ENCODE measurements around the gene TMC4.

GRCh38 chr19:54115109-54116063, 57.6 kb downstream of the TMC4 start, which contains the start of the genes PRPF31 and TFPT:
- TF ChIP-seq CTCF (conservative IDR thresholded peaks at IDR 0.05; ENCODE audit: low read depth, low read length) (no peak), EZH2 (IDR thresholded peaks at IDR 0.05; ENCODE audit: low read length, unreplicated experiment) (no peak), EZH2phosphoT487 (IDR thresholded peaks at IDR 0.05; ENCODE audit: borderline replicate concordance, low read length) (no peak)

All from PC-3 (cell line).